Stimulated activated CD4-positive, alpha-beta T cell treated with anti-CD3 and anti-CD28 coated beads, Interleukin-4, amount 100 ng/mL, for 4 hours (primary cell): ENCODE data around the gene TRIP10.
"Not testable (repeated sequence)": the region's sequence is repeated elsewhere in the genome, so short reads cannot be mapped to it uniquely, and the experiment has no call there.

ENCODE experiments used
- DNase-seq, 2 experiments: peaks; one replicate each; pipeline ENCODE4 v3.0.0-alpha.2; 2020

Gene TRIP10

DNA sequence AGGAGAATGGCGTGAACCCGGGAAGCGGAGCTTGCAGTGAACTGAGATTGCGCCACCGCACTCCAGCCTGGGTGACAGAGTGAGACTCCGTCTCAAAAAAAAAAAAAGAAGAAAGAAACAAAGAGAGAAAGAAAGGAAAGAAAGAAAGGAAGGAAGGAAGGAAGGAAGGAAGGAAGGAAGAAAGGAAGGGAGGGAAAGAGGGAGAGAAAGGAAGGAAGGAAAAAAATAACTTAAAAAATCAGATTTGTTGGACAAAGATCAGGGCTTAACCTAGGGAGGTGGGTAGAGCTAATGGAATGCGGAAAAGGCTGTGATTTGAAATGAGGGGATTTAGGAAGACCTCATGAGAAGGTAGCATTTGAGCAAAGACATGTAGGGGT, 32.2 kb downstream of the TRIP10 start:
- not testable (repeated sequence) for DNase-seq

DNA sequence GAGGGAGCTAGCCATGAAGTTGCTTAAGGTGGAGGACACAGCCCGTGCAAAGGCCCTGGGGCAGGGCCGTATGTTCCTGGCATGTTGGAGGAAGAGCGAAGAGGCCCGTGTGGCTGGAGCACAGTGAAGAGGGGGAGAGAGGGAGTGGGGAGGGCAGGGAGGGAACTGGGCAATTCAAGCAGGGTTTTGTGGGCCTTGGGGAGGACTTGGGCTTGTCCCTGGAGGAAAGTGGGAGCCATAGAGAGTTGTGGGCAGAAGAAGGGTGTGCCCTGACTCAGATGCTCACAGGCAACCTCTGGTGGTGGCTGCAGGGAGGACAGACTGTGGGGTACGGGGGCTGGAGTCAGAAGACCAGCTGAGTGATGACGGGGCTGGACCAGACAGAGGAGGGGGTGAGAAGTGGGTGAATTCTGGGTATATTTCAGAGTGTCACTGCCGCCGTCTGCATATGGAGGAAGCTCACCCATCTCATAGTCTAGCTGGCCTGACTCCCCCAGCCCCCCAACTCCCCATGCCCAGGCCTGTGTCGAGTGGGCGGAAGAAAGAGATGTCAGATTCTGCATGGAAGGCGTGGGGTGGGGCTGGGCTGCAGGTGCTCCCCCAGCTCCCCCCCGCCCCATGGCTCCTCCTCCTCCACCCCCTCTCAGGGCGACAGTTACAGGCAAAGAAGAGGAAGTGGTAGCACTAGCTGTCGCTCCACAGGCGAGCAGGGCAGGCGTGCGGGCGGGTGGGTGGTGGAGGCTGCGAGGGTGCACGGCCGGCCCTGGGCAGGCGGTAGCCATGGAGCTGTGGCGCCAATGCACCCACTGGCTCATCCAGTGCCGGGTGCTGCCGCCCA, 32.8 kb downstream of the TRIP10 start, which contains the start of gene VAV1:
VAV1 (plus strand) TSS at position 681 of the 838 bp plus-strand sequence; CDS start at position 781, 100 bp downstream.
- peak; percentile 75 to 86 for DNase-seq

DNA sequence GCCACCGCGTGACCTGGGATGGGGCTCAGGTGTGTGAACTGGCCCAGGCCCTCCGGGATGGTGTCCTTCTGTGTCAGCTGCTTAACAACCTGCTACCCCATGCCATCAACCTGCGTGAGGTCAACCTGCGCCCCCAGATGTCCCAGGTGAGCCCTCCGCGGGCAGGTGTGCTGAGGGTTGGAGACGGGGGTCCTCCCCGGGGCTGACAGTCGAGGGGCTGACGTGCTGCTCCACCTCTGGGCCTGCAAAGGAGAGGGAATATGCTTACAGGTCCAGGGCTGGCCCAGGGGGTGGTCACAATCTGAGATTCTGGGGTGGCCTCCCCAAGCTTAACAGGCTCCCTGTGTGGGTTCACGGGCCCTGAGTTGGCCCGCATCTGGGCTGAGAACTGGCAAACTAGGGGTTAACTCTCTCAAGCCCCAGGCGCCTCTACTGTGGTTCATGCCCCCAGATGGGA, 33.4 kb downstream of the TRIP10 start:
- DNase-seq = no peak

- peak; percentile 37 to 43 for DNase-seq
Measured at GRCh38 chr19:6773323-6773931, 33.9 kb downstream of the TRIP10 start.

- DNase-seq = no peak
Measured at GRCh38 chr19:6774821-6775707, 35.6 kb downstream of the TRIP10 start.

- not testable (repeated sequence) for DNase-seq
Measured at GRCh38 chr19:6776045-6776444, 36.6 kb downstream of the TRIP10 start.

GRCh38 chr19:6776999-6777398, 37.5 kb downstream of the TRIP10 start:
- no peak for DNase-seq

DNA sequence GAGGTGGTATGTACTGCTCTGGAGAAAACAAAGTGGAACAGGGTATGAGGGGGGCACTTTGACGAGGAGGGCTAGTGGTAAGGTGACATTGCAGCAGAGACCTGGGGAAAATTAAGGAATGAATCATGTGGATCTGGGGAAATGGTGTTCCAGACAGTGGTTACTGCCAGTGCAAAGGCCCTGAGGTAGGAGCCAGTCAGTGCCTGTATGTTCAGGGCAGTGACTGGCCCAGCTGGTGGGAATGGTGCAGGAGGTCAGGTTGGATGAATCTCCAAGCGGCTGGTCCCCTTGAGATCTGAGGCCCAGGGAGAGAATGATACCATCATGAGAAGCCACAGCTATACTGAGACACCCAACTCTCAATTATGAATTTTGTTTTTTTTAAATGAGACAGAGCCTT, 38.0 kb downstream of the TRIP10 start:
- no peak for DNase-seq

GRCh38 chr19:6778386-6778785, 38.9 kb downstream of the TRIP10 start:
- DNase-seq = no peak

DNA sequence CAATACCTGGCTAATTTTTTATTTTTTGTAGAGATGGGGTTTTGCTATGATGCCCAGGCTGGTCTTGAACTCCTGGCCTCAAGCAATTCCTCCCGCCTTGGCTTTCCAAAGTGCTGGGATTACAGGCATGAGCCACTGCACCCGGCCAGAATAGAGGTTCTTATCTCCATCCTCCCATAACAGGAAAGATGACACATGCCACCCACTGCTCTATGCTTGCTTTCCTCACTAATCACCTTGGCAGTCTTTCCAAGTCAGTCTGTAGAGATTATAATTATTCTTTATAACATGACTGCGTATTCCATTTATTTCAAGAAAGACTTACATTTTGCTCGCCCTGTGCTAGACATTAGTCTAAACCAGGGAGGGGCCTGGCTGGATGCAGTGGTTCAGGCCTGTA, 39.7 kb downstream of the TRIP10 start:
- no peak for DNase-seq

DNA sequence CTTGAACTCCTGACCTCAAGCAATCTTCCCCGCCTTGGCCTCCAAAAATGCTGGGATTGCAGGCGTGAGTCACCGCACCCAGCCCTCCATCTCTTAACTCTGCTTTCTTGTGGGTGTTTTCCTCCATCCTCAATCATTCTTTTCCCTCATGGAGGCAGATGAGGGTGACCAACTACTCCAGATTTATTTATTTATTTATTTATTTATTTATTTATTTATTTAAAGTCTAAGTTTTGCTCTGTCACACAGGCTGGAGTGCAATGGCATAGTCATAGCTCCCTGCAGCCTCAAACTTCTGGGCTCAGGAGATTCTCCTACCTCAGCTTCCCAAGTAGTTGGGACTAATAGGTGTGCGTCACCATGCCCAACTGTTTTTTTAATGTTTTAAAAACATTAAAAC, 47.9 kb downstream of the TRIP10 start:
- DNase-seq = no peak

DNA sequence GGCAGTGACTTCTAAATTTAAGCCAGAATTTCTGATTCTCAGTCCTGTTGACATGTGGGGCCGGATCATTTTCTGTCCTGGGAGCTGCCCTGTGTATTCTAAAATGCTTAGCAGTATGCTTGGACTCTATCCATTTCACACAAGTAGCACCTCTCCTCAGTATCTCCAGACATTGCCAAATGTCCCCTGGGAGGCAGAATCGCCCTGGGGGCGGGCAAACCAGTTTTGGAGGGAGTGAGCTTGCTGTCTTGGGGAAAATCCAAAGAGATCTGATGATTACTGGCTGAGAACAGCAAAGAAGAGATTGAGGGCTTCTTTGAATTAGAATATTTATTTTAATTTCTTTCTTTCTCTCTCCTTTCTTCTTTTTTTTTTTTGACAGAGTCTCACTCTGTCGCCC, 49.4 kb downstream of the TRIP10 start:
- DNase-seq = no peak

GRCh38 chr19:6790194-6791128, 51.0 kb downstream of the TRIP10 start:
- no peak for DNase-seq

DNA sequence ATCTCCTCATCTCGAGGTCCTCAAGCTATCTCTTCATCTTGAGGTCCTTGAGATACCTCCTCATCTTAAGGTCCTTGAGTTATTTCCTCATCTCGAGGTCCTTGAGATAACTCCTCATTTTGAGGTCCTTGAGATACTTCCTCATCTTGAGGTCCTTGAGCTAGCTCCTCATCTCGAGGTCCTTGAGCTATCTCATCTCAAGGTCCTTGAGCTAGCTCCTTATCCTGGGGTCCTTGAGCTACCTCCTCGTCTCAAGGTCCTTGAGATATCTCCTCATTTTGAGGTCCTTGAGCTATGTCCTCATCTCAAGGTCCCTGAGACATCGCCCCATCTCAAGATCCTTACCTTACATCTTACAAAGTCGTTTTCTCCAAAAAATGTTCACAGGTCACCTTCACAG, 51.8 kb downstream of the TRIP10 start:
- DNase-seq = no peak

DNA sequence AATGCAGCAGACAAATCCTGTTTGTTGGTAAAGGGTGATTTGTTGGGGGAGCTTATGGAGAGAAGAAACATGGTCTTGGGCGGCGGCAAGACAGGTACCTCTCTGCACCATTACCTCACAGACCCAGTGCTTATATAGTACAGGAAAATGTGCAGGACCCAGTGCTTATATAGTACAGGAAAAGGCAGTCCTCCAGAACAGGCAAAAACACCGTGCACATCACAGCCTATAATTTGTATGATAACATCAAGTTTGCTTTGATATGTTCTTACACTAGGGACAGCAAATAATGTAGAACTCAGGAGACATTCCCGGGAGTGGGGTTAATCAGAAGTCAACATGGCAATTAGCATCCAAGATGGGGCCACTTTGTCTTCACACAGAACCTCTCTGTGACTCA, 53.9 kb downstream of the TRIP10 start:
- DNase-seq = no peak

DNA sequence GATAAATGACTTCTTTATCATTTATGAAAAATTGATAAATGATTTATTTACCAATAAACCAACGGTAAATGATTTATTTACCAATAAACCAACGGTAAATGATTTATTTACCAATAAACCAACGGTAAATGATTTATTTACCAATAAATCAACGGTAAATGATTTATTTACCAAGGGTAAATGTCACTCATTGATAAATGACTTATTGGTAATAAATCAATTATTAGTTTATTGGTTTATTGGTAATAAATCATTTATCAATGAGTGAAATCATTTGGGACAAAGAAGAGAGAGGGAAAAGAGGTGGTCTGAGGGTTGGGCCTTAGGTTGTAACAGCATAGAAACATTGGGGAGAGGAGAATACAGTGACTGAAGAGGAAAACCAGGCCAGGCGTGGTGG, 54.5 kb downstream of the TRIP10 start:
- DNase-seq = no peak

DNA sequence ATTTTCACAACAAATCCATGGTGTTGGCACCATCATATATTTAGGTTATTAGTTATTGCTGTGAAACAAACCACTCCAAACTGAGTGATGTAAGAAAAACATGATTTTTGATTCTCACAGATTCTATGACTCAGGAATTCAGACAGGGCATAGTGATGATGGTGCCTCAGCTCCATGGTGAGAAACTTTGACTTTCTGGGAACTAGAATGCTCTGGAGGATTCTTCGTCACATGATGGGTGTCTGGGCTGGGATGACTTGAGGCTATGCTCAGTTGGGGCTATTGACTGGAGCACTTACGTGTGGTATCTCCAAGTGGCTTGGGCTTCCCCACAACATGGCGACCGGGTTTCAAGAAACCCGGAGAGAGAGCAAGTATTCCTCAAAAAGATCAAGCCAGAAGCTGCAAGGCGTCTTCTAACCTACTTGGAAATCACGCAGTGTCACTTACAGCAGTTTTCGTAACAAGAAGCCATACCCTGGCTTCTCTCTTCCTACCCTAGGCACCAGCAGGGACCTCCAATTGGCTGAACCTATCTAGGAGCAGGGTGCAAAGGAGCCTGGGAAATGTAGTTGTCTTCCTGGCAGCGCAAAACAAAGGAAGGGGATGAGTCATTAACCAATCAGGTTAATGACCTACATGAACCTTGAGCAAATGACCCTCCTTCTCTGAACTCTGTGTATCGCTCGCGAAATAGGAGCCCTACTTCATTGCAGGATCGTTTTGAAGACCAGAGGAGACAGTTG, 55.4 kb downstream of the TRIP10 start:
- DNase-seq = no peak

- no peak for DNase-seq
Measured at GRCh38 chr19:6796278-6796677, 56.8 kb downstream of the TRIP10 start.

DNA sequence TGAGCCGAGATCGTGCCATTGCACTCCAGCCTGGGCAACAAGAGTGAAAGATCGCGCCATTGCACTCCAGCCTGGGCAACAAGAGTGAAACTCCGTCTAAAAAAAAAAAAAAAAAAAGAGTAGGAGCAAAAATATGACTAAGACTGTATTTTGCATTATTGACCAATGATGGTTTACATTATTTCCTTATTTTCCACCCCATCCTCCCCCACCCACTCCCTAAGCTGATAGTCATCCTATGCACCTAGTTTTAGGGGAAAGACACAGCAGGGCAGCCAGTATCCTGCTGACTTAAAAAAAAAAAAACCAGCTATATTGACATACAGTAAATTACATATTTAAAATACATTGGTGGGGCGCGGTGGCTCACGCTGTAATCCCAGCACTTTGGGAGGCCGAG, 58.2 kb downstream of the TRIP10 start:
- no peak for DNase-seq

GRCh38 chr19:6800160-6800790, 60.8 kb downstream of the TRIP10 start:
- not testable (repeated sequence) for DNase-seq

- no peak for DNase-seq
Measured at GRCh38 chr19:6800991-6801484, 61.6 kb downstream of the TRIP10 start.
